Parathyroid adenoma (tissue), 2 donors: ENCODE results near the gene COL5A3.

Experiments
- H2AFZ ChIP-seq: fragments of 300-600 bp; sonication (generic); one replicate; pipeline ENCODE4 v1.7.0; 2017; ENCODE audit warnings: antibody characterized with exemption, mild to moderate bottlenecking
- H3K27ac ChIP-seq: fragments of 300-600 bp; sonication (generic); one replicate; pipeline ENCODE4 v1.7.0; 2017
- H3K27me3 ChIP-seq: fragments of 300-600 bp; sonication (generic); one replicate; pipeline ENCODE4 v1.7.0; 2017; ENCODE audit warnings: low read length; ENCODE audit not compliant: control insufficient read depth, insufficient read depth
- H3K36me3 ChIP-seq: fragments of 300-600 bp; sonication (generic); one replicate; pipeline ENCODE4 v1.7.0; 2017; ENCODE audit warnings: low read length; ENCODE audit not compliant: control insufficient read depth, insufficient read depth
- H3K4me1 ChIP-seq: fragments of 300-600 bp; sonication (generic); one replicate; pipeline ENCODE4 v1.7.0; 2017; ENCODE audit warnings: control low read depth
- H3K4me2 ChIP-seq: fragments of 300-600 bp; sonication (generic); one replicate; pipeline ENCODE4 v1.7.0; 2017; ENCODE audit warnings: low read length
- H3K4me3 ChIP-seq: fragments of 300-600 bp; sonication (generic); one replicate; pipeline ENCODE4 v1.7.0; 2017; ENCODE audit warnings: low read depth, low read length
- H3K79me2 ChIP-seq: fragments of 300-600 bp; sonication (generic); one replicate; pipeline ENCODE4 v1.7.0; 2017; ENCODE audit warnings: control low read depth
- H3K9ac ChIP-seq: fragments of 300-600 bp; sonication (generic); one replicate; pipeline ENCODE4 v1.7.0; 2017; ENCODE audit warnings: mild to moderate bottlenecking
- H3K9me3 ChIP-seq: fragments of 300-600 bp; sonication (generic); one replicate; pipeline ENCODE4 v1.7.0; 2017; ENCODE audit warnings: low read length; ENCODE audit not compliant: control insufficient read depth
- CTCF ChIP-seq: fragments of 300-600 bp; sonication (generic); IDR thresholded peaks from one replicate; pipeline ENCODE4 v1.7.0; 2017; ENCODE audit warnings: antibody characterized with exemption, mild to moderate bottlenecking
- donor health status: primary hyperparathyroidism.

Gene COL5A3

DNA sequence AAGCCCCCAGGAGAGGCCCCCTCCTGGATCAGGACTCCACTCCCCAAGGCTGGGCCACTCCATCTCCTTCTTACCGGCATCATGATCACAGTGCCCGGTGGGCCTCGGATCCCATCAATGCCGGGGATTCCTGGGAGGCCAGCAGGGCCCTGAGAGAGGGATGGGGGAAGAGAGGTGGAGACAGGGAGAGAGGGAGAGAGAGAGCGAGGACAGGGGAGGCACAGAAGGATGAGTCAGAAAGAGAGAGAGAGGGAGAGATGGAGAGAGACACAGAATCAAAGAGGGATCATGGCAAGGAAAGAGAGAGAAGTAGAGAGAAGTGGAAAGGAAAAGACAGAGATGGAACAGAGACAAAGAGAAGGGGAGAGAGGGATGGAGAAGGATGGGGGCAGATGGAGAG, 13.8 kb downstream of the COL5A3 start:
- Histone ChIP-seq H3K9me3 (no peaks in the 10 kb centered on the region), H3K36me3 (no peaks in the 10 kb centered on the region), H3K4me2 (no peak overlapping the region), H3K27ac (no peak overlapping the region), H3K79me2 (no peaks in the 10 kb centered on the region), H3K4me1 (no peaks in the 10 kb centered on the region), H3K4me3 (no peak overlapping the region), H2AFZ (no peak overlapping the region), H3K27me3 (no peaks in the 10 kb centered on the region), H3K9ac (no peak overlapping the region)
- TF ChIP-seq CTCF: no peak

DNA sequence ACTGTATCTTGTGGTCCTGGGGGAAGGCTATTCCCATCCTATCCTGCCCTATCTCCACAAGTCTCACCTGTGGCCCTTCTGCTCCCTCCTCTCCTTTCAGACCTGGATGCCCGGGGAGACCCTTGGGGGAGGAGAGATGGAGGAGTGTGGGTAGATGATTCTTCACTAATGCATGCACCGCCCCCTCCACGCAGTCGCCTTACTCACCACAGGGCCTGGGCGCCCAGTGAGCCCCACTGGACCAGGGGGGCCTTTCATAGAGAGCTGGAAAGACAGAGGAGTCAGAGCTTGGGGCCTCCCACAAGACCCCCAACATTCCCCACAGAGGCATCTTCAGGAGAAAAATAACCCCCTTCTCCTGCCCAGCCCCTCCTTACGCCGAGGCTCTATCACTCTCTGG, 14.3 kb downstream of the COL5A3 start:
- H2AFZ ChIP-seq: no peak overlapping the region
- TF ChIP-seq CTCF: no peak
- no peaks in the 10 kb centered on the region for H3K27me3 ChIP-seq
- H3K79me2 ChIP-seq: no peaks in the 10 kb centered on the region
- H3K4me3 ChIP-seq: no peak overlapping the region
- no peak overlapping the region for H3K4me2 ChIP-seq
- no peaks in the 10 kb centered on the region for H3K9me3 ChIP-seq
- H3K4me1 ChIP-seq: no peaks in the 10 kb centered on the region
- H3K27ac ChIP-seq: no peak overlapping the region
- H3K36me3 ChIP-seq: no peaks in the 10 kb centered on the region
- no peak overlapping the region for H3K9ac ChIP-seq

DNA sequence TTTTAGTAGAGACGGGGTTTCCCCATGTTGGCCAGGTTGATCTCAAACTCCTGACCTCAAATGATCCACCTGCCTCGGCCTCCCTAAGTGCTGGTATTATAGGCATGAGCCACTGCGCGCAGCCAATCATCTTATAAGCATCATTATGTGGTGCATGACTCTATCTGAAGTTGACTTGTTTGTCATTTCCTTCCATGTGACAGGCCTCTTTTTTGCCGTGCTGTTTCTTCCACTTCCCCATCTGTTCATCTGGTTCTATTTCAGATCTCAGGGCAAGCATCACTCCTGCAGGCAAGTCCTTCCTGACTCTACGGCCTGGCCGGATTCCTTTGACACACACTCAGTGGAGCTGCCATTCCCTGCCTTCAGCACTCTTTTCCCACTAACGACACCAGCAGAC, 15.2 kb downstream of the COL5A3 start:
- Histone ChIP-seq H2AFZ (no peak overlapping the region), H3K79me2 (no peaks in the 10 kb centered on the region), H3K4me3 (no peak overlapping the region), H3K27me3 (no peaks in the 10 kb centered on the region), H3K36me3 (no peaks in the 10 kb centered on the region), H3K27ac (no peak overlapping the region), H3K4me1 (no peaks in the 10 kb centered on the region), H3K4me2 (no peak overlapping the region), H3K9me3 (no peaks in the 10 kb centered on the region), H3K9ac (no peak overlapping the region)
- no peak for TF ChIP-seq CTCF

DNA sequence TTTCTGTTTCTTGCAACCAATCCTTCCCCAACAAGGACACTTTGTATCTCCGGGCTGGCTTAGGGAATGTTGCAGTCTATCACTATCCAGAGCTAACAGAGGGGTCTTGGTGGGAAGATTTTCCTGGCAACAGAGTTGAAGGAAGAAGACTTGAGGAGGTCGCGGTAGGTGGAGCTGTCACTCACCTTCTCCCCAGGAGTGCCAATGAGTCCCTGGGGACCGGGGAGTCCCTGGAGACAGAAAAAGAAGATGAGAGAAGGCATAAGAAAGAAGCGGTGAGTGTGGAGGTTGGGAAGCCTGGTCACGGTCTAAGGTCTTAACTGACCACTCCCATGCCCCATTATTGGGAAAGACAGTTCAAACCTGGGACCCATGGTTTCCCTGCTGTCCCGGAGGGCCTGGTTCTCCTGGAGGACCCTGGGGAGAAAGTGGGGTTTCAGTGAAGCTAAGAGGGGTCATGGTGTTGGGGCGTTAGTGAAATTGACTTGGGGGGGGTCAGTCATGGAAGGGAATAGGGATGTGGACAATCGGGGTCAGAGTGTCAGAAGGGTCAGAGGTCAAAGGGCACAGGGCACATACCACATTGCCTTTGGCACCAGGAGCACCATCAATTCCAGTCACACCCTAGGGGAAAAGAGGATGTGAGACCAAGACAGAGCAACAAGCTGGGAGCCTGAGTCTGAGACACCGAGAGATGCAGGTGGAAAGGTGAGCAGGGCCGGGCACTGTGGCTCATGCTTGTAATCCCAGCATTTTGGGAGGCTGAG, 18.7 kb downstream of the COL5A3 start:
- no peak overlapping the region for H3K27ac ChIP-seq
- H3K9ac ChIP-seq: no peak overlapping the region
- TF ChIP-seq CTCF: no peak
- no peaks in the 10 kb centered on the region for H3K4me1 ChIP-seq
- H3K4me3 ChIP-seq: no peak overlapping the region
- H3K4me2 ChIP-seq: no peak overlapping the region
- no peaks in the 10 kb centered on the region for H3K27me3 ChIP-seq
- H2AFZ ChIP-seq: no peak overlapping the region
- H3K79me2 ChIP-seq: no peaks in the 10 kb centered on the region
- H3K9me3 ChIP-seq: no peaks in the 10 kb centered on the region
- no peaks in the 10 kb centered on the region for H3K36me3 ChIP-seq

DNA sequence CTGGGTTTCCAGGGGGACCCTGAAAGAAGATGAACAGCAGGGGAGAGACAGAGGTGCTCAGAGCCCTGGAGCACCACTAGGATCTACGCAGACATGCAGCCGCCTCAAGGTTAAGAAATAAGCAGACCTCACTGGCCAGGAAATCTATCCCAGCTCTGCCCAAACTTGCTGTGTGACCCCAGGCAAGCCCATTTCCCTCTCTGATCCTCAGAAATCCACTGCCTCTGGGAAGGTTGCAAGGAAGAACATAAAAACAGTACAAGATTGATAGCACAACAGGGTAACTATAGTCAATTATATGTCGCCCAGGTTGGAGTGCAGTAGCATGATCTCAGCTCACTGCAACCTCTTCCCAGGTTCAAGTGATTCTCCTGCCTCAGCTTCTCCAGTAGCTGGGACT, 20.8 kb downstream of the COL5A3 start:
- no peaks in the 10 kb centered on the region for H3K4me1 ChIP-seq
- H3K9me3 ChIP-seq: no peaks in the 10 kb centered on the region
- H3K79me2 ChIP-seq: no peaks in the 10 kb centered on the region
- H3K27me3 ChIP-seq: no peaks in the 10 kb centered on the region
- no peak for TF ChIP-seq CTCF
- H3K4me2 ChIP-seq: no peak overlapping the region
- no peak overlapping the region for H3K4me3 ChIP-seq
- H2AFZ ChIP-seq: no peak overlapping the region
- no peaks in the 10 kb centered on the region for H3K36me3 ChIP-seq
- H3K9ac ChIP-seq: no peak overlapping the region
- no peak overlapping the region for H3K27ac ChIP-seq
